ENCODE measurements around the gene RWDD2A.

DNA sequence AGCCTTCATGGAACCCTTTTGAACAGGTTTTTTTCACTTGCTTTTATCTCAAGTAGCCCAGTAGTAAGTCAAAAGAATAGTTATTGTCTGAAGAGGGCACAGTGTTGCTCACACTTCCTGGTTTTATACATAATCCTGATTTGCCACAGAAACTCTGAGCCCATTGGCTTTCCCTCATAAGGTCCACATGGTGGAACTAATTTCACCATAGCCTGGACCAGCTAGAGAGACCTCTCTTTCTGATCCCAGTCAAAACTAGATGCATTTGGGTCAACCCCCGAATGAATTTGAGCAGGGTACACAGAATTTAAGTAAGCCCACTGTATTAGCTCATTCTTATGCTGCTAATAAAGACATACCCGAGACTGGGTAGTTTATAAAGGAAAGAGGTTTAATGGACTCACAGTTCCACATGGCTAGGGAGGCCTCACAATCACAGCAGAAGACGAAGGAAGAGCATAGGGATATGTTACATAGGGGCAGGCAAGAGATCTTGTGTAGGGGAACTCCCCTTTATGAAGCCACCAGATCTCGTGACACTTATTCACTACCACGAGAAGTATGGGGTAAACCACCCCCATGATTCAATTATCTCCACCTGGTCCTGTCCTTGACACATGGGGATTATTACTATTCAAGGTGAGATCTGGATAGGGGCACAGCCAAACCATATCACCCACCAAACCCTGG is 6.2 kb downstream of the RWDD2A start:
- TF ChIP-seq POLR2A (IDR thresholded peaks at IDR 0.05) = no peak
- TF ChIP-seq, protein P1, sequence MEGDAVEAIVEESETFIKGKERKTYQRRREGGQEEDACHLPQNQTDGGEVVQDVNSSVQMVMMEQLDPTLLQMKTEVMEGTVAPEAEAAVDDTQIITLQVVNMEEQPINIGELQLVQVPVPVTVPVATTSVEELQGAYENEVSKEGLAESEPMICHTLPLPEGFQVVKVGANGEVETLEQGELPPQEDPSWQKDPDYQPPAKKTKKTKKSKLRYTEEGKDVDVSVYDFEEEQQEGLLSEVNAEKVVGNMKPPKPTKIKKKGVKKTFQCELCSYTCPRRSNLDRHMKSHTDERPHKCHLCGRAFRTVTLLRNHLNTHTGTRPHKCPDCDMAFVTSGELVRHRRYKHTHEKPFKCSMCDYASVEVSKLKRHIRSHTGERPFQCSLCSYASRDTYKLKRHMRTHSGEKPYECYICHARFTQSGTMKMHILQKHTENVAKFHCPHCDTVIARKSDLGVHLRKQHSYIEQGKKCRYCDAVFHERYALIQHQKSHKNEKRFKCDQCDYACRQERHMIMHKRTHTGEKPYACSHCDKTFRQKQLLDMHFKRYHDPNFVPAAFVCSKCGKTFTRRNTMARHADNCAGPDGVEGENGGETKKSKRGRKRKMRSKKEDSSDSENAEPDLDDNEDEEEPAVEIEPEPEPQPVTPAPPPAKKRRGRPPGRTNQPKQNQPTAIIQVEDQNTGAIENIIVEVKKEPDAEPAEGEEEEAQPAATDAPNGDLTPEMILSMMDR (IDR thresholded peaks at IDR 0.05) = no peak
- no peak for TF ChIP-seq EP300 (IDR thresholded peaks at IDR 0.05)
- TF ChIP-seq POLR2AphosphoS5 (IDR thresholded peaks at IDR 0.05) = no peak

Data from sigmoid colon (tissue), 4 donors.